Suppressor macrophage (primary cell): ENCODE measurements around the gene TYK2.
"Not testable (repeated sequence)": the region's sequence is repeated elsewhere in the genome, so short reads cannot be mapped to it uniquely, and the experiment has no call there.

Experiments
- DNase-seq, 4 experiments: peaks; one replicate each; pipeline ENCODE4 v3.0.0-alpha.2; 2020 to 2022

TYK2 gene

DNA sequence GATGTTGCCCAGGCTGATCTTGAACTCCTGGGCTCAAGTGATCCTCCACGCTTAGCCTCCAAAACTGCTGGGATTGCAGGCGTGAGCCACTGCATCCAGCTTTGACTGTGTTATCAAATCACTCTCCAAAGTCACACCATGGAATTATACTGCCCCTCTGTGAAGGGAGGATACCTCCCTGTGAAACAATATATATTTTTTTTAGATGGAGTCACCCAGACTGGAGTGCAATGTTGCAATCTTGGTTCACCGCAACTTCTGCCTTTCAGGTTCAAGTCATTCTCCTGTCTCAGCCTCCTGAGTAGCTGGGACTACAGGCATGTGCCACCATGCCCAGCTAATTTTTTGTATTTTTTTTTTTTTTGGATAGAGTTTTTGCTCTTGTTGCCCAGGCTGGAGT is 7.7 kb downstream of the TYK2 start:
- peak; percentile 68 to 86 (median 78) for DNase-seq

- DNase-seq: peak in 1 of 4 experiments; percentile 18
Observed at GRCh38 chr19:10368101-10368803, 12.1 kb downstream of the TYK2 start.

- DNase-seq: not testable (repeated sequence)
Observed at GRCh38 chr19:10366950-10367512, 13.3 kb downstream of the TYK2 start.

DNA sequence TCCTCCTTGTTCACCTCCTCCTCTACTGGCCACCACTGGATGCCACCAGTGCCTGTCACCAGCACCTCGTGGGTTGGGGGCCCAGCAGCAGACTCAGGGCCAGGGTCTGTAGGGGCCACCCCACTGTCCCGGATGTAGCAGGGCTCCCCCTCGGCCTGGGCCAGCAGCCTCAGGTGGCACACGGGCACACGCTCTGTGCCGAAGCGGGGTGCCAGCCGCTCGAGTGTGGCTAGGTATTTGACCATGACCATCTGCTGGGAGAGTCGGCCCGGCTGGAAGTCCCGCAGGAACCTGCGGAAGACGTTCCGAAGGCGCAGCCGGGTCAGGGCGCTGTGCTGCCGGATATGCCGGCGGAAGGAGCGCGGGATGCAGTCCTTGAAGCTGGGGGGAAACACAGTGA is 14.9 kb downstream of the TYK2 start:
- no peak for DNase-seq

GRCh38 chr19:10364644-10365043 is 15.7 kb downstream of the TYK2 start:
- no peak for DNase-seq

DNA sequence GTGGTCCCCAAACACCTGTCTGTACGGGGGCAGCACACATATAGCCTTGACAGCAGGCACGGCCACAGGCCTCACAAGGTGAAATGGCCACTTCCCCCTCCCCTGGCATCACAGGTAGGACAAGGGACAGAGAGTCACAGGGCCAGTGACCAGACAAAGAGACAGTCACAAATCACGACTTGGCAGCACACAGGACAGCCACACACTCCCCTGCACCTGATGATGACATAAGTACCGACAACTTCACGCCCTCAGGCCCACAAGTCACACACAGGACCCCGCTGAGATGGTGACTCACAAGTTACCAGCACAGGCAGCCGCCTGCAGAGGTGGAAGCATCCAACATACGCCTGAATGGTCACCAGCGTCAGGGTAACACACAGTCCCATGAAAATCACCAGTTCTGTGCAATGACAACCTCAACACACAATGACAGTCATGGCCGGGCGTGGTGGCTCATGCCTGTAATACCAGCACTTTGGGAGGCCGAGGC is 16.5 kb downstream of the TYK2 start:
- no peak for DNase-seq

DNA sequence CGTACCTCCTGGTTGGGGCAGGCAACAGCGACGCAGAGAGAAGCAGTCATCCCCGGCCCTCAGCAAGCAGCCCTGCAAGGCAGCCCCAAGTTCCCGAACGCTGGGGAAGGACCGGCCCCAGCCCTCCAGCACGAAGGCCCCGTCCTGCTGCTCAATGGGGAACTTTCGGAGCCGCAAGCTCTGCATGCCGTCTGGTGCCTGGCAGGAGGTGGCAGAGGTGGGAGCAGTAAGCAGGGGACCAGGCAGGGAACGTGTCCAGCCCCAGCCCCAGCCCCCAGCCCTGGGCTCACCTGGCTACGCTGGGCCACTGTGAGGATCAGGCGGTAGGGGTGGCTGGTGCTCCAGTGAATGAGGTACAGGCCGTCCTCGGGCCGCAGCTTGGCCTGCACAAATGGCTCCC is 18.1 kb downstream of the TYK2 start:
- DNase-seq: no peak

GRCh38 chr19:10361569-10362011 is 18.8 kb downstream of the TYK2 start:
- no peak for DNase-seq

- no peak for DNase-seq
Observed at GRCh38 chr19:10356431-10356830, 23.9 kb downstream of the TYK2 start.

DNA sequence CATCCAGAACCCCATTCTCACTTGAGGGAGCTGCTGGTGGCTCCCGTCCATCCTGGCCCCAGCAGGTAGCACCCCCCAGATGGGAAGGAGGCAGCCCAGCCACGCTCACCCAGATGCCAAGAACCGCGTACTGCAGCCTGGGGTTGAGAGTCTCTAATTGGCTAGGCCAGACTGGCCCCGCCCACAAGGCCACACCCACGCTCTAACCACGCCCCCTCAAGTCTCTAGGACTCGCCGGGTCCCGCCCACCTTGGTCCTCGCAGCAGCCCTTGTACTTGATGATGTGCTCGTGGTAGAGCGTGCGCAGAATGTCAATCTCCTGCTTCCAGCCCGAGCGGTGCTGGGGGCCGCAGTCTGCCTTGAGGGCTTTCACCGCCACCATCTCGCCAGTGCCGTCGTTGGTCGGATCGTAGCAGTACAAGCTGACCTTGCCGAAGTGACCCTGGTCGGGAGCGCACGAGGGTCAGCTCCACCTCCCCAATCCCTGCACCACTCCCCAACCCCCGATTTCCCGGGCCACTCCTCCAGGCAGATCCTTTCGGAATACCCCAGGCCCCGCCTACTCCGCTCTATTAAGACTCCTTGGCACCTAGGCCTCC is 26.5 kb downstream of the TYK2 start:
- peak in 3 of 4 experiments; percentile 15 to 32 (median 17) for DNase-seq

DNA sequence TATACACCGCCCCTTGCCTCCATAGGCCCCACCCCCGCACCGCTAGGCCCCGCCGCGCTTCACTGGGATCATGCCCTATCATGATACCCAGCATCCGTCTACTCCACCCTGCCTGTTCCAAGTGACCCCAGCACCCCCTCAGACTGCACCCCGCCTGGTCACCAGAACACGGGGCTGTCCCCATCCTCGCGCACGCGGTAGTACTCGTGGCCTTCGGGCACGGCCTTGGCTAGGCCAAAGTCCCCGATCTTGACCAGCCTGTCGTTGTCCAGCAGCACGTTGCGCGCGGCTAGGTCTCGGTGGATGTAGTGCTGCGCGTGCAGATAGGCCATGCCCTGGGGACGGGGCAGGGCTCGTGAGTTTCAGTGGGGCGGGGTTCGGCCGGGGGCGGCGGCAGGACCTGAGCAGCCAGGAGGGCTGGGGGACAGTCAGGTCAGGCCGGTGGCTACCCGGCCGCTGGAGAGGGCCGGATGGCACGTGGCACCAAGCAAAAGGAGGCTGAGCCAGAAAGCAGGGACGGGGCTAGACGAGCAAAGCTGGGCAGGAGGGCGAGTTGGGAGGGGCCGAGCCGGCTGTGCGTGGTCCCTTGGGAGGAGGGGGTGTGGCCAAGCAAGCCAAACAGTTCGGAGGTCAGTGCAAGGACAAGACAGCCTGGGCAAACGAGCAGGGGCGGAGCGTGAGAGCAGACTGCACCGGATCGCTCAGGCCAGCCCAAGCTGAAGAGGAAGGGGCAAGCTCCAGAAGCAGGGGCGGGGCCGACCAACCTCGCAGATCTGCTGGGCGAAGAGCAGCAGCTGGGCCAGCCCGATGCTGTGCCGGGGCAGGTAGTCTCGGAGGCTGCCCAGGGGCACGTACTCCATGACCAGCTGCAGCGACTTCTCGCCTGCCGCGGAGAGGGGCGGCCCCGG is 27.4 kb downstream of the TYK2 start:
- no peak for DNase-seq

- peak; percentile 83 to 95 (median 88) for DNase-seq
Observed at GRCh38 chr19:10346509-10346908, 33.9 kb downstream of the TYK2 start.

DNA sequence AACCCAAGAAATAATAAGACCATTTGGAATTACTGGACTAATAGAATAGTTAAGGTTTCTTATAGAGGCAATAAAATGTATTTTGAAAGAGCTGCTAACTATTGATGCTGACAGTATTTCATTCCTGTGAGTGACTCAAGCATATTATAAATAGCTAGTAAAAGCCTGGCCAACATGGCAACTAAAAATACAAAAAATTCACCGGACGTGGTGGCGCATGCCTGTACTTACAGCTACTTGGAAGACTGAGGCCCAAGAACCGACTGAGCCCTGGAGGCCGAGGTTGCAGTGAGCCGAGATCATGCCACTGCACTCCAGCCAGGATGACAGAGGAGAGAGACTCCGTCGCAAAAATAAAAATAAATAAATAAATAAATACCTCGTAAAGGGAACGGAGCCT is 35.6 kb downstream of the TYK2 start:
- no peak for DNase-seq

GRCh38 chr19:10343495-10343894 is 36.9 kb downstream of the TYK2 start:
- DNase-seq: no peak

DNA sequence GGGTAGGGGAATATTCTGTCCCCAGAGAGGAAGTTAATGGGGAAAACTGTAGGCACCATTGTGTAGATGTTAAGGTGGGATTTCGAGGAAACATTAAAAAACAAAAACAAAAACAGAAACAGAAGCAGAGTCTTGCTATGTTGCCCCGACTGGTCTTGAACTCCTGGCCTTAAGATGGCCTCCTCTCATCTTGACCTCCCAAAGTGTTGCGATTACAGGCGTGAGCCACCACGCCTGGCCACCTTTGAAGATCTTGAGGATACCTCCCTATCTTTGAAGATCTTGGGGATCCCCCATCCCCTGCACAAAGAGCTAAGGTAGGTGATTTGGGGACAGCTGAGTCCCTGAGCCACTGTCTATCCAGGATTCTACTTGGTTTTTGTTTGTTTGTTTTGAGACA is 40.4 kb downstream of the TYK2 start:
- DNase-seq: no peak

- DNase-seq: peak; percentile 35 to 75 (median 59)
Observed at GRCh38 chr19:10339380-10339960, 40.9 kb downstream of the TYK2 start, which contains the start of gene ICAM3. Gene ICAM3, minus strand, starts transcription at chr19:10339624. Its CDS starts 10 bp downstream, at chr19:10339614.

DNA sequence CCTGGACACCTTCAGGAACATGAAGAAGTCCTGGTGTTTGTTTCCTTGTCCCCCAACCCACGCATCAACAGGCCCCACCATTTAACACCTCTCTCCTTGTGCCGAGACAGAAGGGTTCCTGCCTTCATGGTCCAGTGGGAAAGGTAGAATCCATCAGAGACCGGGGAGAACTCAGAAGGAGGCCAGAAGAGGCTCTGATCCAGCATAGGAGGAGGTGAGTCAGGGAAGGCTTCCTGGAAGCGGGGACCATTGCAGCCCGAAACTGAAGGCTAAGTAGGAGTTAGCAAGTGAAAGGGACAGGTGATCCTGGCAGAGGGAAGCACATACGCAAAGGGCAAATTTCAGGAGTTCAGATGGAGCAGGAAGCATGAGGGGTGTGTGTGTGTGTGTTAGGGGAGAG is 41.4 kb downstream of the TYK2 start:
- no peak for DNase-seq

DNA sequence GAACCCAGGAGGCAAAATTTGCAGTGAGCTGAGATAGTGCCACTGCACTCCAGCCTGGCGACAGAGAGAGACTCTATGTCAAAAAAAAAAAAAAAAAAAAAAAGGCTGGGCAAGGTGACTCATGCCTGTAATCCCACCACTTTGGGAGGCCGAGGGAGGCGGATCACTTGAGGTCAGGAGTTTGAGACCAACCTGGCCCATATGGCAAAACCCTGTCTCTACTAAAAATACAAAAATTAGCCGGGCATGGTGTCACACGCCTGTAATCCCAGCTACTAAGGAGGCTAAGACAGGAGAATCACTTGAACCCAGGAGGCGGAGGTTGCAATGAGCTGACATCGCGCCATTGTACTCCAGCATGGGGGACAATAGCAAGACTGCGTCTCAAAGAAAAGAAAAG is 43.6 kb downstream of the TYK2 start:
- not testable (repeated sequence) for DNase-seq

DNA sequence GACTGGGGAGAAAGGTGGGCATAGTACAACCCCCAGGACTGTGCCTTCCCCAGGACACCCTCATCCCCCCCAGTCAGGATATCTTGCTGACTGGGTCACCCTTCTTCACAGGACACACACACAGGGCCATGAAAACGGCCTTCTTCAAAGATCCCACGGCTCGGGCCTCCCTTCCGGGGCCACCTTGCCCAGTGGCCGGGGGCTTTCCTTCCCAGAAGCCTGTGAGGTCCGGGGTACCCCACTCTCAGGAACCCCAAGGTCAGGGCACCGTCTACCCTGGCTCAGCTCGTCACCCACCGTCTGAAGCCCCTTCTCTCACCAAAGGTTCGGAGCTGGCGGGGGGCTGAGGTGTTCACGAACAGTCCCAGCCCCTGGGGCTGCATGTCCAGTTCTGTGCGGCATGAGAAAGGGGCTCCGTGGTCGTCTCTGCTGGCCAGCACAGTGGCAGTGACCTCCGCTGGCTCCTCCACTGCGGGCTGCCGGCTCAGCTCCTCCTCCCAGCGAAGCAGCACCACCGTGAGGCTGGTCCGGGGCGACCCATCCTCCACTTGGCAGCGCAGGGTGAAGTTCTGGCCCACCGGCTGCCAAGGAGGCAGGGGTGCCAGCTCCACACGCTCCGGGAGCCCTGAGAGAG is 44.9 kb downstream of the TYK2 start:
- no peak for DNase-seq

DNA sequence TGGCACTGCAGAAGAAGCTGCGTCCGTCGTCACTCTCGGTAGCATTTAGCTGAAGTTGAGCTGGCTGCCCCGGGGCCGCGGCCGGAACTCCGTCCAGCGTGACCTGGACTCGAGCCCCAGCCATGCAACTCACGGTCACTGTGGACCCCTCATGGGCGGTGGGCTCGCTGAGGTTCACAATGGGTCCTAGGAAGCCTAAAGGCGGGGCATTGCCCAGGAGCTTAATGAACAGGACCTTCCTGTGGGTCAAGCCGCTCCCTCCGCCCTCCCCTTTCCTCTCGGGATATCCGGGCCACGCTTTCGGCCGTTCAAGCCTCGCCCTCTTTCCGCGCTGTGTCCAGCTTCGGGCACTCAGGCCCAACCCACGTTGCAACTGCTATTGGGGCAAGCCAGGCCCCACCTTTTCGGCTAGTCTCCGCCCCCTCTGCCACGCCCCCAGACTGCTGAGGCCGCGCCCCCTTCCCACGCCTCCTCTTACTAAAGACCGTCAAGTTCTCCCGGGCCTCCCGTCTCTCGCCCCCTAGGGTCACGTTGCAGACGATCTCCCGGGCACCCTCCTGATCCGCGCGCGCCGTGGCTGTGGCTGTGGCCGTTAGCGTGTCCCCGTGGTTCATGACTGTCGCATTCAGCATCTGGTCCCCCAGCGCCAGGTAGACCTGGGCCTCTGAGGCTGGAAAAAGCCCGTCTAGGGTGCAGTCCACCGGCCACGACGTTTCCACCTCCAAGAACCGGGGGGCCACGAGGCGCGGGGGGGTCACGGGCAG is 45.6 kb downstream of the TYK2 start:
- DNase-seq: peak; percentile 51 to 74 (median 55)
